ELF-1 (cell line): ENCODE results near the gene PLOD3.
"Not testable (repeated sequence)": the region's sequence is repeated elsewhere in the genome, so short reads cannot be mapped to it uniquely, and the experiment has no call there.

Experiments used
- DNase-seq: peaks from one replicate; pipeline ENCODE4 v3.0.0-alpha.2; 2016; ENCODE audit warnings: low read depth, low spot score

The PLOD3 gene

GRCh38 chr7:101217388-101218235, at the start of gene PLOD3, which contains the start of gene ZNHIT1:
Gene PLOD3 (minus strand): TSS chr7:101217581. CDS start chr7:101217274, 307 bp downstream.
Gene ZNHIT1 (plus strand): TSS chr7:101218165. CDS start chr7:101218196, 31 bp downstream.
- DNase-seq, result peak; percentile 96

GRCh38 chr7:101265622-101266516, 48.5 kb upstream of the PLOD3 start:
- DNase-seq, result no peak

DNA sequence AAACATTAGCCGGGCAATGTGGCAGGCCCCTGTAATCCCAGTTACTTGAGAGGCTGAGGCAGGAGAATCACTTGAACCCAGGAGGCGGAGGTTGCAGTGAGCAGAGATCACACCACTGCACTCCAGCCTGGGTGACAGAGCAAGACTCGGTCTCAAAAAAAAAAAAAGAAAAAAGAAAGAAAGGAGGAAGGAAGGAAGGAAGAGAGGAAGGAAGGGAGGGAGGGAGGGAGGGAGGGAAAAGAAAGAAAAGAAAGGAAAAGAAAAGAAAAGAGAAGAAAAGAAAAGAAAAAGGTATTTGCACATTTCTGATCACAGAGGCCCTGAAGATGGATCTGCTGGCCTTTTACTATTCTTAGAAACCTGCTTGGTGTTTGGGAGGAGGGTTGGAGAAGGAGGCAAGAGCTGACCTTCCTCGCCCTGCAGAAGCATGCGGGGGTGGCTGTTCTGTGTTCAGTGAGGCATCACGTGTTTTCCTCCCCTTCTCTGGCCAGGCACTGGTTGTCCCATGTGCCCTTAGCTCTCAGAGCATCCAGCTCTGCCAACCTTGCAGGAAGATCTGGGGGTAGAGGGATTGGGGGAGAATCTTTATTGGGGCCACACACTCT, 46.8 kb upstream of the PLOD3 start:
- DNase-seq, result not testable (repeated sequence)

DNA sequence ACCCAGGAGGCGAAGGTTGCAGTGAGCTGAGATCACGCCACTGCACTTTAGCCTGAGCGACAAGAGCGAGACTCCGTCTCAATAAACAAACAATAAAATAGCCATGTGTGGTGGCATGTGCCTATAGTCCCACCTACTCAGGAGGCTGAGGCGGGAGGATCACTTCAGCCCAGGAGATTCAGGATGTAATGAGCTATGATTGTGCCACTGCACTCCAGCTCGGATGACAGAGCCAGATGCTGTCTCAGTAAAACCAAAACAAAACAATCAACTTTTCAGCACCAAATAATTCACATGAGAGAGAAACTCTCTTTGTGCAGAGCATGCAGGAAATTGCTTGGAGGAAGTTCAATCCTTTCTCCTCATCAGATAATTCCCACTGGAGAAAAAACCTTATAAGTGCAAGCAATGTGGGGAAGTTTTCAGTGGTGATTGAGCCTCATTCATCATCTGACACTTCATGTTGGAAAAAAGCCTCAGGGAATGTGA, 40.9 kb upstream of the PLOD3 start:
- no peak for DNase-seq

DNA sequence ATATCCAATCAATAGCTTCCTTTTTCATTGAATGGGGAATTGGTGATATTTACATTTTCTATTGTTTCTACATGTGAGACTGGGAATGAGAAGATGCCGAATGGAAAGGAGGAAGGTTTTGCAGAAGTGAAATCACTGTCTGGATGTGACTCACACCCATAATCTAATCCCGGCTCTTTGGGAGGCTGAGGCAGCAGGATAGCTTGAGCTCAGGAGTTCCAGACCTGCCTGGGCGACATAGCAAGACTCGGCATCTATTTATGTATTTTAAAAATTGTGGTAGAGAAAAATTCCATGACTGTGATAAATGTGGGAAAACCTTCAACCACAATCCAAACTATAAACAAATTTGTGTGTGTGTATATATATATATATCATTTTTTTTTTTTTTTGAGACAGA, 38.4 kb upstream of the PLOD3 start:
- DNase-seq, result no peak

DNA sequence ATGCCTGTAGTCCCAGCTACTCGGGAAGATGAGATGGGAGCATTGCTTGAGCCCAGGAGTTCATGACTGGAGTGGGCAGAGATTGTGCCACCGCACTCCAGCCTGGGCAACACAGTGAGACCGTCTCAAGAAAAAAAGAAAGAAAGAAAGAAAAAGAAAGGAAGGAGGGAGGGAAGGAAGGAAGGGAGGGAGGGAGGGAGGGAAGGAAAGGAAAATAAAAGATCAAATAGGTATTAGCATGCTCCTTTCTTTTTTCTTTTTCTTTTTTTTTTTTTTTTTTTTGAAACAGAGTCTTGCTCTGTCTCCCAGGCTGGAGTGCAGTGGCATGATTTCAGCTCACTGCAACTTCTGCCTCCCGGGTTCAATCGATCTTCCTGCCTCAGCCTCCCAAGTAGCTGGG, 35.8 kb upstream of the PLOD3 start:
- DNase-seq, result not testable (repeated sequence)

DNA sequence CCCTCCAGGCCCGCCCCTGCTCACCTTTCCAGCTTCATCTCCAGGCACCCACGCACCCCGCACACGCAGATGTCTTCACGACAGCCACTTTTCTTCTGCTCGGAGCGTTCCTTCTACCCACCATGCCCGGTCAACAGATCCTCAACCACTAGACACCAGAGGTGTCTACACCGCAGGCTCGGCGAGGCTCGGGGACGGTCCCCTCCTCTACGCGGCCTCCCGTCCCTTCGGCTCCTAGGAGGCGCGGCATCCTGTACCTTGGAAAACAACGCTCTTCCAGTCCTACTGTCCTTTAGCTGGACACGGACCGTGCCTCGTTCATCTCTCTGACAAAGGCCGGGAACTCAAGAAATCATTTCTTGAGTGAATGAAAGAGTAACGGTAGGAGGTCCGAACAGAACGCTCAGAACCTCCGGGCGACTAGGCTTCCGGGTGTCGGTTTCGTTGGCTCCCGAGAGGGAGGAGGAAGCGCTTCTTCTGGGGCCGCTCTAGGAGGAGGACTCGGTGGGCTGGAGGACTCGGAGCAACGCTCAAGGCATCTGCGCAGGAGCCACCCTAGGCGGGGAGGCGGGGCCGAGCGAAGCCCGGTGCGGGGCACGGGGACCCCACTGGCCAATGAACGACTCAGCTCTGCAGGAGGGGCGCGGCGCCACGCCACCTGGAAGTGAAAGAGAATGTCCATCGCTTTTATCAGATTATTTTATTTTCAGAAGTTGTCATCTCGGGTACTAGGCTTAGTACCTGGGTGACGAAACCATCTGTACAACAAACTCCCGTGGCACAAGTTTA, 34.7 kb upstream of the PLOD3 start:
- peak; percentile 99 for DNase-seq

GRCh38 chr7:101250324-101250723, 32.9 kb upstream of the PLOD3 start:
- no peak for DNase-seq

DNA sequence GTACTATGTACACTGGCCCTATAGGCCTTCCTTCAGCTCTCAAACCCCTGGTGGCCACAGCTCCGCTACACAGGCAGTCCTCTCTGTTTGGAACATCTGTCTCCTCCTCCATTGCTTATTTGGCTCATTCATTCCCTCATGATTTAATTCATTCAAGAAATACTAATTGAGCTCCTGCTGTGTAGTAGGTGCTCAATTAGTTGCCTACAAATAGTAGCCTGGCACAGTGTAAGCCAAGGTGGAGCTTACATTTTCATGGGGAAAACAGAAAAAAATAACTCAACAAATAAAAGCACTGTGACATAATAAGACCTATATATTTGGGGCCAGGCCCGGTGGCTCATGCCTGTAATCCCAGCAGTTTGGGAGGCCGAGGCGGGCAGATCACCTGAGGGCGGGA, 30.9 kb upstream of the PLOD3 start:
- no peak for DNase-seq

DNA sequence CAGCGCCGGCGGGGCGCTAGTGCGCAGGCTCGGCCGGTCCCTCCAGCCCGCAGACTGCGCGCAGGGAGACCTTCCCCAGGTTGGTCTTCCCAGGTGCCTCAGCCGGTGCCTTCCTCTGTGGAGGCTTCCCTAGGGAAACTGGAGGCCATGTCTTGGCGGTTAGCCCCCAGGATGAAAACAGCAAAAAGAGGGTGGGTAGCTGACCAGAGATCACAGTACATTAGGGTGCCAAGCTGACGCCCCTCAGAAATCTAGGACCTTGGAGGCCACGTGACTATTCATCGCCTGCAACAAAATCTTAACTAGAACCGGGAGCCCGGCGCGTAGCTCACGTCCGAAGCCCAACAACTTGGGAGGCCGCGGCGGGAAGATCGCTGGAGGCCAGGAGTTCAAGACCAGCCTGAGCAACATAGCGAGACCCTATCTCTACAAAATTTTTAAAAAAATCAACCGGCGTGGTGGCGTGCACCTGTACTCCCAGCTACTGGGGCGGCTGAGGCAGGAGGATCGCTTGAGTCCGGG, 27.8 kb upstream of the PLOD3 start:
- DNase-seq, result no peak

- peak; percentile 98 for DNase-seq
Measured at GRCh38 chr7:101244375-101245146, 27.2 kb upstream of the PLOD3 start, which contains the start of gene FIS1. Gene FIS1 (minus strand): TSS chr7:101245081. CDS start chr7:101245004, 77 bp downstream.

DNA sequence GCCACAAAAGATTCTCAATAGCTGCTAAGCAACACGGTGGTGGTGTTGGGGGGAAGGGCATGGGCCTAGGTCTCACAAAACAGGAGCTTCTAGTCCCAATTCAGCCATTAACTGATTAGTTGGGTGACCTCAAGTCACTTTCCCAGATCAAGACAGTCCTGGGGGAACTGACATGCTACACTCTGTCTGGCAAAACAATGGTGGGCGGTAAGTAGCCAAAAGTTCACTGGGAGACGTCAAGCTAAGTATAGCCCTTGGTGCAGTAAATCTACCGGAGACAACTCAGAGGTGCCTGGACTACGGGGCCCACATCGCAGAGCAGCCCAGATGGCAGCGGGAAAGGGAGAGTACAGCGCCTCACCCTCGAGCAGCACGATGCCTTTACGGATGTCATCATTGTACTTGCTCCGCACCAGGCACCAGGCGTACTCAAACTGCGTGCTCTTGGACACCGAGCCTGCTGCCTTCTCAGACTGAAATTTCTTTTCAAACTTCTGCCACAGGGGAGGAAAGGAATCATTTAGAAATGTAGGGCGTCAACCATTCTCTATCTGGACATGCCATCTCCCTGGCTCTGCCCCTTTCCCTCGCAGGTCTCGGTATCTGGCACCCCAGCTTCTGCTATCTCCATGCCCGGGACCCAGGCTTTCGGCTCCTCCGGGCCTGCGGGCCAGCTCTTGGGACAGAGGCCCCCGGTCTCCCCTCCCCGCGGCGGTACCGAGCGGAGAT, 26.4 kb upstream of the PLOD3 start:
- no peak for DNase-seq

- no peak for DNase-seq
Measured at GRCh38 chr7:101241443-101242349, 24.3 kb upstream of the PLOD3 start.

- no peak for DNase-seq
Measured at GRCh38 chr7:101241015-101241363, 23.6 kb upstream of the PLOD3 start.

DNA sequence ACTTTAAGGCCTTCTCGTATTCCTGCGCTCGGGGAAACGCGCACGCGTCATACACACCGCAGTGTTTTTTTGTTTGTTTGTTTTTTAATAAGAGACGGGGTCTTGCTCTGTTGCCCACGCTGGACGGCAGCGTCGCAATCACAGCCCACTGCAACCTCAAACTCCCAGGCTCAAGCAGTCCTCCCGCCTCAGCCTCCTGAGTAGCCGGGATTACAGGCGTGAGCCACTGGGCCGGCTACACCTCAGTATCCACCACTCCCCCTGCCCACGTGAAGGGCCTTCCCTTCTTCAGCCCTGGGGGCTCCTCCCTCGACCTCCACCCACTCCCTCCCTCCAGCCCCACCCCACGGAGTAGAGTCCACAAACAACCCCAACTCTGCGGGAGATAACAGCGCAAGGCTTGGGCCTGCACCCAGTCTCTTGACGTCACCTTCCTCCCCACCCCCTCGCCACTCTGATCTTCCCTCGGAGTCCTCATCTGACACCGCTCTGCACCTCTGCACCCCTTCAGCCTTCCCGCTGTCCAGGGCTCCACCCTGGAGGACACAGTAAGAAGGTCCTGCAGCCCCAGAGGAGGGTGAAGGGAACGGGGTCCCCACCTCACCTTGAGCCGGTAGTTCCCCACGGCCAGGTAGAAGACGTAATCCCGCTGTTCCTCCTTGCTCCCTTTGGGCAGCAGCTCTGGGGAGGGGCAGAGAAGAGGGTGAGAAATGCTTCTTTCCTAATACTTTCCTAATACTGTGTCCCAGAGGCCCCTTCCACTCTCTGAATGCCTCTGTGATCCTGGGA, 23.0 kb upstream of the PLOD3 start:
- DNase-seq, result no peak

DNA sequence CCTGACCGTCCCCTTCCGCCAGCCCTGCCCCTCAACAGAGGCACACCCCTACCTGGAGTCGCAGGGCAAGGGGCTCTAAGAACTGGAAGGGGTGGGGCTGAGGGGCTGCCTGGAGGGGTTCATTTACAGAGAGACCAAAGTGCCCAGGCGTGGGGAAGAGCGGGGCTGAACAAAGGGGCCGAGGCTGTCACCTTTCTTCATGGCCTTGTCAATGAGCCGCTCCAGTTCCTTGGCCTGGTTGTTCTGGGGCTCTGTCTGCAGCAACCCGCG, 22.5 kb upstream of the PLOD3 start:
- DNase-seq, result no peak

DNA sequence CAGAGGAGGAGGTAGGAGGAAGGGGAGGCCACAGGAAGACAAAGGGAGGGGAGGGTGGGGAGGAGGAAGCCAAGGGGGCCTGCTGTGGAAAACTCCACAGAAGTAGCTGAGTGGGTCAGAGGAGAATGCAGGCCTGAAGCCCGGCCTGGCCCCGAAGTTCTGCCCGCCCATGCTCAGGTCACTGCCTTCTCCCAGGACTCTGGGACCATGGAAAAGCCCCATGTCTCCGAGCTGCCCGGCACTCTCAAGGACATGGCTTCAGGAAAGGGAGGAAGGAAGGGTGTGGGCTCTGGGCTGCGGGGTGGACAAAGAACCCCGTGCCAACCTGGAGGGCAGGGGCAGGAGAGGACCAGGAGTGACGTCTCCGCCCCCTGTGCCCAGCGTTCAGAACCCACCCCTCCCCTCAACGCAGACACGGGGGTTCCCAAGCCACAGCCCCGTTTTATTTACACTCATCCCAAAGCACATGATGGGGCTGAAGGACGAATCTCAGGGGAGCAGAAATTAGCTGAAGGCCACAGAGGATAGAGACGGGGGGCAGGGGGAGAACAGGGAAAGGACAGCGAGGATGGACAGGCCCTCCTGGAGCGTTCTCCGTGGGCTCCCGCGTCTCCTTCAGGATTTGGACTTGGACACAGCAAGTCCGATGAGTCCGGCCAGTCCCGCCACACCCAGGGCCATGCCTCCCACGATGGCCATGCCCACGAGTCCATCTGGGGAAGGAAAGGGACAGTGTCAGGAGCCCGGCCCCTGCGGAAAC, 22.0 kb upstream of the PLOD3 start:
- DNase-seq, result no peak
